Coronary artery (tissue), 2 donors: ENCODE measurements around the gene DSE.
A peak's percentile ranks its signal among the peaks of the same experiment; 100 is the strongest.

ENCODE experiments used
- DNase-seq: peaks from one replicate; pipeline ENCODE4 v3.0.0-alpha.2; 2017; ENCODE audit warnings: low spot score
- H3K27ac ChIP-seq, 2 donors: fragments of 200-600 bp; sonication (generic); one replicate each; pipeline ENCODE4 v1.5.1; 2016 to 2019
- H3K4me3 ChIP-seq: fragments of 200-600 bp; sonication (generic); 2 replicates; pipeline ENCODE4 v1.5.1; 2016; ENCODE audit warnings: mild to moderate bottlenecking, moderate library complexity
- CTCF ChIP-seq: fragments of 200-600 bp; sonication (generic); IDR thresholded peaks from one replicate; pipeline ENCODE4 v1.5.1; 2019; ENCODE audit warnings: antibody characterized with exemption

Gene DSE

DNA sequence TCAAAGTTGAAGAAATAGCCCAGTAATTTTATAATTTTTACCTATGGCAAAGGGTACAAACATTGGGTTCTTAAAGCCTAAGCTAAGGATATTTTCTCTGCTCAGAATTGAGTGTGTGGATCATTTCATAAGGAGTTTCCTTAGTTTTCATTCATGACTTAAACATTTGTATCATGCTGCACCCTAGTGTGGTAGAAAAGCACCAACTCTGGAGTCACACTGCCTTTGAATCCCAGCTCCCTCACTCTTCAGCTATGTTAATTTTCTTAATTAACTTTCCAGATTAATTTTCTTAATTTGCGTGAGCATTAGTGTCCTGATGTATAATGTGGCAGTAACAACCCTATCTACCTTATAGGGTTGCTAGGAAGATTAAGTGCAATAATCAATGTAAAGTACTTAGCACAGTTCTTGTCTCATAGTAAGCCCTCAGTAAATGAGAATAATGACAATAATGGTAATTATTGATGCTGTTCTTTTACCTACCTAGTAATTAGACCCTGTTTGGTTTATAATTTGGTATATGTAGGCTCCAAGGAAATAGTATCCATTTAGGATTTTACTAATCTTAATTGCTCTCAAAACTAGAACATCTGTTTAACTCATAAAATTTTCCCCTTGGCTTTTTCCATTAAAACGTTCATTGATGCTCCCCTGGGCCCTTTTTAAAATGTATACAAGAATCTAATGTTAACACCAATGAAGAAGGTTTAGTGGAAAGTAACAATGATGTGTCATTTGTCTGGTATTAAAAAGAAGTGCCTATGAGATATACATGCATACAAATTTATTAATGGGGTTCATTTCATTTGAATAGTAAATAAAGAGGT, 31.6 kb downstream of the DSE start:
- no peak for TF ChIP-seq CTCF
- Histone ChIP-seq H3K4me3 (no peak overlapping the region), H3K27ac (no peak overlapping the region)
- DNase-seq, result no peak

DNA sequence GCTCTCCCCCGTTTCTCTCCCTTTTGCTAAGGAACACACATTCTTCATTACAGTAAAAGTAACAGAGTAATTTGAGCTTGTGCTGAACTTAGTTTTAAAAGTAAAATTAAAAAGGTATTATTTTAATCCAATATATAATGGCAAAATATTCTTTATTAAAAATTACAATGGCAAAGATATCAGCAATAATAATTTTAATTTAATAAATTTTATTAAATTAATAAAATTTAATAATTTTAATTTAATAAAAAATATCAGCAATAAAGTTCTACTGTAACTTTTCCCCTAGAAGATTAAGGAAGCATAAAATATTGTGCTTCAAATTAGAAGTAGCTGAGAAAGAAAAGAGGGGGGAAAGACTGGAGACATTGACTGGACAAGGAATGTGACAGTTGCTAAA, 32.5 kb downstream of the DSE start:
- Histone ChIP-seq H3K27ac (no peak overlapping the region), H3K4me3 (no peak overlapping the region)
- no peak for TF ChIP-seq CTCF
- no peak for DNase-seq

- no peak for DNase-seq
- TF ChIP-seq CTCF, result no peak
- Histone ChIP-seq H3K4me3 (no peak overlapping the region), H3K27ac (peak overlapping the region; percentile 10 to 24)
Measured at GRCh38 chr6:116404696-116405095, 33.9 kb downstream of the DSE start.

GRCh38 chr6:116405138-116405537, 34.4 kb downstream of the DSE start:
- no peak for DNase-seq
- peak overlapping the region; percentile 24 to 45 for H3K27ac ChIP-seq
- H3K4me3 ChIP-seq, result no peak overlapping the region
- TF ChIP-seq CTCF, result no peak

GRCh38 chr6:116405652-116406356, 35.1 kb downstream of the DSE start:
- Histone ChIP-seq H3K4me3 (no peak overlapping the region), H3K27ac (peak overlapping the region; percentile 24 to 45)
- TF ChIP-seq CTCF, result no peak
- no peak for DNase-seq

- peak overlapping the region in 1 of 2 donors; percentile 45 for H3K27ac ChIP-seq
- TF ChIP-seq CTCF, result no peak
Measured at GRCh38 chr6:116406678-116407345, 36.1 kb downstream of the DSE start.

More at GRCh38 chr6:116406678-116407345, 36.1 kb downstream of the DSE start:
- H3K4me3 ChIP-seq, result no peak overlapping the region
- DNase-seq, result no peak
